ENCODE data around the gene PNMA6F.
"Not testable (repeated sequence)": the region's sequence is repeated elsewhere in the genome, so short reads cannot be mapped to it uniquely, and the experiment has no call there.

The PNMA6F gene

DNA sequence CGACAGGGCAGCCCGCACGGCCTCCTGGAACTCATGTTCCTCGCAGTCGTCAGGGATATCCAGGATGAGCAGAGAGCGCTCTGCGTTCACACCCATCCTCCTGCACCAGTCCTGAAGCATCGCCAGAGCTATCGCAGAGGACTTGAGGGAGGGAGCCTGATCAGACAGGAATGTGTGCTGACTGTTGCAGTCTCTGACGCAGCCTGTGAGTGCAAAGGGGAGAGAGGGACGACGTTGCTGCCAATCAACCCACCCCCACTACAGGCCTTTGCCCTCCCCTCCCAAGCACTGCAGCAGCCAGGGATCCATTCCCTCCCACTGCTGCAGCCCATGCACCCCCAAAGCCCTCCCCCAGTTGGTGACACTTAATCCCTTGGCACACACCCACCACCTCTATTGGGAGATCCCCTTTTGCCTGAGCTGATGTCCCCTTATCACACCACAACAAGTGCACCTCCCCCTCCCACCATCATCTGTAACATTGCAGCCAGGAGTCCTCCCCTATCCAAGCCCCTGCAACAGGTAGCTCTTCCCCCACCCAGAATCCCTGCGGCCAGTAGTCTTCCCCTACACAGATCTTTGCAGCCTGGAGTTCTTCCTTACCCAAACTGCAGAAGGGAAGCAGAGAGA, 897 bp downstream of the PNMA6F start:
- H3K4me1 ChIP-seq = no peaks in the 10 kb centered on the region
- no peak for DNase-seq
- peaks cover 0 to 3% (median 0%) of the 10 kb centered on the region in 3 donors for H3K9me3 ChIP-seq
- TF ChIP-seq, protein P1, sequence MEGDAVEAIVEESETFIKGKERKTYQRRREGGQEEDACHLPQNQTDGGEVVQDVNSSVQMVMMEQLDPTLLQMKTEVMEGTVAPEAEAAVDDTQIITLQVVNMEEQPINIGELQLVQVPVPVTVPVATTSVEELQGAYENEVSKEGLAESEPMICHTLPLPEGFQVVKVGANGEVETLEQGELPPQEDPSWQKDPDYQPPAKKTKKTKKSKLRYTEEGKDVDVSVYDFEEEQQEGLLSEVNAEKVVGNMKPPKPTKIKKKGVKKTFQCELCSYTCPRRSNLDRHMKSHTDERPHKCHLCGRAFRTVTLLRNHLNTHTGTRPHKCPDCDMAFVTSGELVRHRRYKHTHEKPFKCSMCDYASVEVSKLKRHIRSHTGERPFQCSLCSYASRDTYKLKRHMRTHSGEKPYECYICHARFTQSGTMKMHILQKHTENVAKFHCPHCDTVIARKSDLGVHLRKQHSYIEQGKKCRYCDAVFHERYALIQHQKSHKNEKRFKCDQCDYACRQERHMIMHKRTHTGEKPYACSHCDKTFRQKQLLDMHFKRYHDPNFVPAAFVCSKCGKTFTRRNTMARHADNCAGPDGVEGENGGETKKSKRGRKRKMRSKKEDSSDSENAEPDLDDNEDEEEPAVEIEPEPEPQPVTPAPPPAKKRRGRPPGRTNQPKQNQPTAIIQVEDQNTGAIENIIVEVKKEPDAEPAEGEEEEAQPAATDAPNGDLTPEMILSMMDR (IDR thresholded peaks at IDR 0.05) = no peak
- H3K27ac ChIP-seq = no peak overlapping the region
- H3K27me3 ChIP-seq = peaks cover 0 to 7% of the 10 kb centered on the region in 2 donors
- no peaks in the 10 kb centered on the region for H3K36me3 ChIP-seq
- no peak overlapping the region for H3K4me3 ChIP-seq
- intact Hi-C loops (cut with DNase I; ENCODE audit: low total_unique reads) = no loop called here

DNA sequence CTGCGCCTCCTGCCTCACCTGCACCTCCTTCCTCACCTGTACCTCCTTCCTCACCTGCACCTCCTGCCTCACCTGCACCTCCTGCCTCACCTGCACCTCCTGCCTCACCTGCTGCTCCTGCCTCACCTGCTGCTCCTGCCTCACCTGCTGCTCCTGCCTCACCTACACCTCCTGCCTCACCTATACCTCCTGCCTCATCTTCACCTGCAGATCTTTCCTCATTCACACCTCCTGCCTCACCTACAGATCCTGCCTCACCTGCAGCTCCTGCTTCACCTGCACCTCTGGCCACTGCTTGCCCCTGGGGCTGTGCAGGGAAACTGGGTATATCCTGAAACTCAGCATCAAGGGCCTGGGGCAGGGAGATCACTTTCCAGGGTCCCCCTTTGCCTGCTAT, 1.5 kb downstream of the PNMA6F start:
- H3K4me1 ChIP-seq; H3K9me3 ChIP-seq; H3K36me3 ChIP-seq; DNase-seq; H3K4me3 ChIP-seq; H3K27me3 ChIP-seq; intact Hi-C loops (cut with DNase I; ENCODE audit: low total_unique reads); H3K27ac ChIP-seq: not testable (repeated sequence)

GRCh38 chrX:153319295-153320046, 2.1 kb downstream of the PNMA6F start:
- no peaks in the 10 kb centered on the region for H3K4me1 ChIP-seq
- H3K36me3 ChIP-seq = no peaks in the 10 kb centered on the region
- peaks cover 0 to 7% of the 10 kb centered on the region in 2 donors for H3K27me3 ChIP-seq
- H3K27ac ChIP-seq = no peak overlapping the region
- H3K9me3 ChIP-seq = no peaks in the 10 kb centered on the region
- intact Hi-C loops (cut with DNase I; ENCODE audit: low total_unique reads) = no loop called here
- no peak for DNase-seq
- TF ChIP-seq, protein P1 (IDR thresholded peaks at IDR 0.05) = no peak
- H3K4me3 ChIP-seq = no peak overlapping the region

- peaks cover 0 to 7% of the 10 kb centered on the region in 2 donors for H3K27me3 ChIP-seq
- no peak for DNase-seq
- intact Hi-C loops (cut with DNase I; ENCODE audit: low total_unique reads) = no loop called here
- no peak overlapping the region for H3K27ac ChIP-seq
- H3K4me1 ChIP-seq = no peaks in the 10 kb centered on the region
- H3K36me3 ChIP-seq = no peaks in the 10 kb centered on the region
- TF ChIP-seq, protein P1 (IDR thresholded peaks at IDR 0.05) = no peak
- no peak overlapping the region for H3K4me3 ChIP-seq
- H3K9me3 ChIP-seq = no peaks in the 10 kb centered on the region
Measured at GRCh38 chrX:153318811-153319210, 2.8 kb downstream of the PNMA6F start.

DNA sequence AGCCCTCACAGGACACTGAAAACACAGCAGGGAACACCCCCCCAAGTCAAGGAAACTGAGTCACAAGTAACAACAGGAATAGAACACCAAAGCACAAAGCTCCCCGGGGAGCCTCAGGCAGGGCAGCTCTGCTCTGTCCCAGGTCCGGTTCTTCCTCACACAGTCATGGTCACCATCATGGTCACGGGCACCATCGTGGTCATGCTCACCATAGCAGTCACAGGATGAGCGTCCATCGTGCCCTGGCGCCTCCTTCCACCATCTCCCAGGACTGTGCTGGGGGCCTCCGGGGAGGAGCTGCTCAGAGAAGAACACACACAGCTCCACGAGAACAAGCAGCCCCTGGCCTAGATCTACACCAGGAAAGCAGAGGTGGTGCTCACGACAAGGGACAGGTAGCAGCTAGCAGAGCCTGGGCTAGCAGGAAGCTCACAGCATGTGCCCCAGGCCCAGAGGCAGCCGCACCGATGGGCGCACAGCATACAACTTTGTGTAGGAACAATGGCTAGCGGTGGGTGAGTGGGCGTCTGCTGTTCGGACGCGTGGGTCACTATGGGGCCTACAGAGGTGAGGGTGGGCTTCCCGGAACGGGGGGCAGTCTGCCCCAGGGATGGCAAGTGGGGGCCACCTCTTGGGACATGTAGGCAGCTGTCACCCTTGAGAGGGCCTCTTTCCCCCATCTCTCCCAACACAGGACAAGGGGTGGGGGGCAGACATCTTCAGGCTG, 3.4 kb downstream of the PNMA6F start:
- Histone ChIP-seq H3K9me3 (no peaks in the 10 kb centered on the region), H3K4me1 (no peaks in the 10 kb centered on the region), H3K4me3 (no peak overlapping the region), H3K36me3 (no peaks in the 10 kb centered on the region), H3K27ac (no peak overlapping the region), H3K27me3 (peaks cover 0 to 7% of the 10 kb centered on the region in 2 donors)
- DNase-seq = no peak
- TF ChIP-seq, protein P1 (IDR thresholded peaks at IDR 0.05) = no peak
- intact Hi-C loops (cut with DNase I; ENCODE audit: low total_unique reads) = no loop called here

DNA sequence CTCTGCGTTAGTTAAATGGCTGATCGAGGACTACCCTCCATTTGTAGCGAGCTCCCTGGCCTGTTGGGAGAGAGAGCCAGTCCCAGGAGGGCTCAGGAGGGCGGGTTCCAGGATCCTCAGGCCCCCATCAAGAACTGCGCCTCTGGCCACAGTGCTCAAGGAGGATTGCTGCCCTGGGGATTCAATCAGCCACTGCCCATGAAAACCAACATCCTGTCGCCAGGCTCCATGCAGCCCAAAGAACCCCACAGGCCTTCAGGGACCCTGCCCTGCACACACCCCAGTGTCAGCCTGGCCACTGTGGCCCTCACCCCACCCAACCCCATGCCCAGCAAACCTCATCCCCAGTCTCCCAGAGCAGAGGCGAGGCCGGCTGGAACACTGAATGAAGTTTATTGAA, 4.3 kb downstream of the PNMA6F start:
- TF ChIP-seq, protein P1 (IDR thresholded peaks at IDR 0.05) = no peak

More for the DNA sequence above, 4.3 kb downstream of the PNMA6F start:
- H3K4me3 ChIP-seq = no peak overlapping the region
- H3K27ac ChIP-seq = no peak overlapping the region
- H3K36me3 ChIP-seq = no peaks in the 10 kb centered on the region
- no peaks in the 10 kb centered on the region for H3K9me3 ChIP-seq
- H3K4me1 ChIP-seq = no peaks in the 10 kb centered on the region
- DNase-seq = no peak
- intact Hi-C loops (cut with DNase I; ENCODE audit: low total_unique reads) = no loop called here
- peaks cover 0 to 7% of the 10 kb centered on the region in 2 donors for H3K27me3 ChIP-seq
